A673 (cell line): ENCODE measurements around the gene SLC15A5. TPM values are rescaled to one million over a fixed set of nuclear protein-coding genes. Genes with fewer than 3 reads are reported as not detected.

Experiments used
- Bru-seq: library from RNA; stranded (reverse); fragments of 400-500 nt; gene quantifications from one replicate; lab custom pipeline; 2021; lab: Mats Ljungman, UMichigan
- BruChase-seq, 2 experiments: library from RNA; stranded (reverse); fragments of 400-500 nt; gene quantifications; one replicate each; lab custom pipeline; 2021; lab: Mats Ljungman, UMichigan
- BruUV-seq: library from RNA; stranded (reverse); fragments of 400-500 nt; replicated peaks from 2 replicates; lab custom pipeline; 2021; lab: Mats Ljungman, UMichigan
- CTCF ChIA-PET: fragments of 300-600 bp; sonication (Branson Sonifier 250); formaldehyde crosslinking; loops from one replicate; lab custom pipeline; 2022; ENCODE audit warnings: antibody characterized with exemption; lab: Charles Lee
- POLR2A ChIA-PET: fragments of 300-600 bp; sonication (Branson Sonifier 250); formaldehyde crosslinking; loops from one replicate; lab custom pipeline; 2022; ENCODE audit warnings: antibody characterized with exemption; ENCODE audit not compliant: low non-redundant PET; lab: Charles Lee
- DNase-seq: peaks from one replicate; pipeline ENCODE4 v3.0.0-alpha.2; 2015; ENCODE audit warnings: low spot score
- H3K27ac ChIP-seq: fragments of 200-600 bp; sonication (generic); 2 replicates; pipeline ENCODE4 v1.5.1; 2016; ENCODE audit warnings: mixed run types, low read depth, mild to moderate bottlenecking, mixed read lengths, antibody characterized with exemption, low read length; ENCODE audit not compliant: poor library complexity, severe bottlenecking
- H3K27me3 ChIP-seq: fragments of 200-600 bp; sonication (generic); replicated peaks from 2 replicates; pipeline ENCODE4 v1.6.1; 2017; ENCODE audit warnings: mixed run types, low read depth, mild to moderate bottlenecking, mixed read lengths, antibody characterized with exemption, low read length; ENCODE audit not compliant: insufficient read depth, poor library complexity
- H3K36me3 ChIP-seq: fragments of 200-600 bp; sonication (generic); 2 replicates; pipeline ENCODE4 v1.6.1; 2016; ENCODE audit warnings: mixed run types, mild to moderate bottlenecking, mixed read lengths, antibody characterized with exemption, low read length; ENCODE audit not compliant: insufficient read depth, poor library complexity, severe bottlenecking
- H3K4me1 ChIP-seq: fragments of 200-600 bp; sonication (generic); 2 replicates; pipeline ENCODE4 v1.6.1; 2017; ENCODE audit warnings: mixed run types, mild to moderate bottlenecking, mixed read lengths, antibody characterized with exemption, low read length; ENCODE audit not compliant: insufficient read depth, poor library complexity, severe bottlenecking
- H3K4me3 ChIP-seq: fragments of 200-600 bp; sonication (generic); 2 replicates; pipeline ENCODE4 v1.5.1; 2016; ENCODE audit warnings: low read depth, mixed run types, mild to moderate bottlenecking, mixed read lengths, low read length; ENCODE audit not compliant: poor library complexity, severe bottlenecking
- H3K9me3 ChIP-seq: fragments of 200-600 bp; sonication (generic); 2 replicates; pipeline ENCODE4 v1.6.1; 2016; ENCODE audit warnings: mixed run types, low read depth, mild to moderate bottlenecking, mixed read lengths, antibody characterized with exemption, low read length; ENCODE audit not compliant: poor library complexity, severe bottlenecking
- EZH2 ChIP-seq: fragments of 200-600 bp; sonication (generic); IDR thresholded peaks from 2 replicates; pipeline ENCODE4 v1.6.1; 2017; ENCODE audit warnings: borderline replicate concordance, low read depth, mild to moderate bottlenecking, mixed read lengths, antibody characterized with exemption, low read length; ENCODE audit not compliant: poor library complexity, severe bottlenecking
- intact Hi-C: fragments of 100-400 bp; cut with micrococcal nuclease; formaldehyde crosslinking; loops from one replicate; pipeline ENCODE4 v1.10.0; 2022; ENCODE audit not compliant: unreplicated experiment
- long read RNA-seq: library from polyadenylated mRNA; stranded (forward); transcript quantifications from one replicate; pipeline ENCODE4 v2.0.0, GENCODE V29; 2022
- total RNA-seq: library from RNA; stranded (reverse); gene quantifications from 2 replicates; pipeline ENCODE4 v1.2.3, GENCODE V29; 2021
- TF ChIP-seq, protein P1 (sequence below): fragments of 300-800, 200-600 bp; sonication (generic); conservative IDR thresholded peaks from 2 replicates; pipeline ENCODE4 v1.5.1; 2017; ENCODE audit warnings: low read depth, mild to moderate bottlenecking, antibody characterized with exemption, low read length, moderate library complexity, mixed read lengths

Gene SLC15A5, protein sequence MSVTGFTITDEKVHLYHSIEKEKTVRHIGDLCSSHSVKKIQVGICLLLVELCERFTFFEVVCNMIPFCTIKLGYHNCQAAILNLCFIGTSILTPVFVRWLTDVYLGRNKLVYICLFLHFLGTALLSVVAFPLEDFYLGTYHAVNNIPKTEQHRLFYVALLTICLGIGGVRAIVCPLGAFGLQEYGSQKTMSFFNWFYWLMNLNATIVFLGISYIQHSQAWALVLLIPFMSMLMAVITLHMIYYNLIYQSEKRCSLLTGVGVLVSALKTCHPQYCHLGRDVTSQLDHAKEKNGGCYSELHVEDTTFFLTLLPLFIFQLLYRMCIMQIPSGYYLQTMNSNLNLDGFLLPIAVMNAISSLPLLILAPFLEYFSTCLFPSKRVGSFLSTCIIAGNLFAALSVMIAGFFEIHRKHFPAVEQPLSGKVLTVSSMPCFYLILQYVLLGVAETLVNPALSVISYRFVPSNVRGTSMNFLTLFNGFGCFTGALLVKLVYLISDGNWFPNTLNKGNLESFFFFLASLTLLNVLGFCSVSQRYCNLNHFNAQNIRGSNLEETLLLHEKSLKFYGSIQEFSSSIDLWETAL
- total RNA-seq (not detected in 2 replicates), Bru-seq, nascent RNA (percentile 2 among the genes with signal in this experiment), BruChase-seq, experiment 1, labeled RNA remaining after a 2-hour chase (not detected), BruChase-seq, experiment 2, labeled RNA remaining after a 6-hour chase (percentile 2 among the genes with signal in this experiment)
- long read RNA-seq = 0 reads

DNA sequence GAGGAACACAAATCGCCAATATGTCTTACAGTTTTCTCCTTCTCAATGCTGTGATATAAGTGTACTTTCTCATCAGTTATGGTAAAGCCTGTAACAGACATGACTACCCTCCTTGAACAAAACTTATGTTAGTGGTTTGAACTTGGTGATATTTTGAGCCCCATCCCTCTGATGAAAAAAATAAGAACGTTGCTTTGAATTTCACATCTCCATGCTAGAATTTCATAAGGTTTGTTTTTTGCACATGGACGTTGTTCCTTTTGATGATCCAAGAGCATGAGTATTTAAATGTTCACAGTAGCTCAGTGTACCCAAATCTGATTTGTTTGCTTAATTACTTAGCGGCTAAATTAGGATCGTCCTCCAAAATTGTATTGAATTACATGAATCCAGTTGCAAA lies at the start of gene SLC15A5:
Gene SLC15A5 (minus strand): TSS at position 101 of the 400 bp plus-strand sequence. CDS start 0 bp downstream, at position 101.
- ChIA-PET POLR2A (no interaction called here), CTCF (no interaction called here)
- Histone ChIP-seq H3K36me3 (no peaks in the 10 kb centered on the region), H3K4me3 (no peak within 1 kb of the TSS), H3K27me3 (no peaks in the 10 kb centered on the region), H3K9me3 (no peaks in the 10 kb centered on the region), H3K4me1 (no peaks in the 10 kb centered on the region), H3K27ac (no peak within 1 kb of the TSS)
- no peak for DNase-seq
- intact Hi-C loops = no loop called here
- no TSS peak for BruUV-seq
- no peak for TF ChIP-seq EZH2
- TF ChIP-seq, protein P1, sequence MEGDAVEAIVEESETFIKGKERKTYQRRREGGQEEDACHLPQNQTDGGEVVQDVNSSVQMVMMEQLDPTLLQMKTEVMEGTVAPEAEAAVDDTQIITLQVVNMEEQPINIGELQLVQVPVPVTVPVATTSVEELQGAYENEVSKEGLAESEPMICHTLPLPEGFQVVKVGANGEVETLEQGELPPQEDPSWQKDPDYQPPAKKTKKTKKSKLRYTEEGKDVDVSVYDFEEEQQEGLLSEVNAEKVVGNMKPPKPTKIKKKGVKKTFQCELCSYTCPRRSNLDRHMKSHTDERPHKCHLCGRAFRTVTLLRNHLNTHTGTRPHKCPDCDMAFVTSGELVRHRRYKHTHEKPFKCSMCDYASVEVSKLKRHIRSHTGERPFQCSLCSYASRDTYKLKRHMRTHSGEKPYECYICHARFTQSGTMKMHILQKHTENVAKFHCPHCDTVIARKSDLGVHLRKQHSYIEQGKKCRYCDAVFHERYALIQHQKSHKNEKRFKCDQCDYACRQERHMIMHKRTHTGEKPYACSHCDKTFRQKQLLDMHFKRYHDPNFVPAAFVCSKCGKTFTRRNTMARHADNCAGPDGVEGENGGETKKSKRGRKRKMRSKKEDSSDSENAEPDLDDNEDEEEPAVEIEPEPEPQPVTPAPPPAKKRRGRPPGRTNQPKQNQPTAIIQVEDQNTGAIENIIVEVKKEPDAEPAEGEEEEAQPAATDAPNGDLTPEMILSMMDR = no peak

DNA sequence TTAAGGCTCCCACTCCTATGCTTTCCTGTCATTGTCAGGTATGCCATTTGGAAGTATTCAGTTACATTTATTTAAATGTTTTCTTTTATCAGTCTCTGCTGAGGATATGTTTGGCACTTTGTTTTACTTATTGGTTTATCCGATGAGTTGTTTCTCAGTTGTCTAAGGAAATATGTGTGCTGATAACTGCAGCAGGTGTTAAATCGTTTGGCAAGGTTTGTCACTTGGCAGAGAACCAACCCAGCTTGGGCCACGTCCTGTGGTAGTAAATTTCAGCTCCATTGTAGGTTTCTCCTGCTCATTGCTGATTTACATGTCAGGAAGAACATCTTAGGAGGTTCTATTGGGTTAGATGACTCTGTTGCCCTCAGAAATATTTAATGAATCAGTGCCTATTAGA lies 47.9 kb upstream of the SLC15A5 start:
- ChIA-PET CTCF (no interaction called here), POLR2A (no interaction called here)

DNA sequence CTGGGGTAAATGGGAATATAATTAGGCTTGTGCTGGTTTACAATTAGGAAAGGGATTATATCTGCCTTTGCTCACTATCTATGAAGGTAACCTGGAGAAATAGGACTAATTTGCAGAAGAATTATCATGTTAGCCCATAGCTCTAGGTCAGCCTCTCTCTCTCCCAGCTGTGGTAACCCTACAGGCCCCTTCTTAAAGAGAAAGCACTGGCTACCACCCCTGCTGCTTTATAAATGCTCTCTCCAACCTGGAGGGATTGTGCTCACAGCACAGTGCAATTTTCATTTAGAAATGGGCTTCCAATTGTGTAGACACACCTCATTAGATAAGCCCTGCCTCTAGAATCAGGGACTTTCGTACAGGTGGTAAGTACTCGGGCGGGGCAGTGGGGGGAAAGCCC lies 47.3 kb upstream of the SLC15A5 start:
- POLR2A ChIA-PET = no interaction called here
- Histone ChIP-seq H3K36me3 (no peaks in the 10 kb centered on the region), H3K27me3 (no peaks in the 10 kb centered on the region), H3K27ac (no peak overlapping the region), H3K4me1 (no peaks in the 10 kb centered on the region), H3K9me3 (no peaks in the 10 kb centered on the region), H3K4me3 (no peak overlapping the region)
- DNase-seq = no peak
- TF ChIP-seq, protein P1 = no peak
- no peak for TF ChIP-seq EZH2
- CTCF ChIA-PET = no interaction called here
- BruUV-seq = no TSS peak
- intact Hi-C loops = no loop called here

More for the DNA sequence above, 47.9 kb upstream of the SLC15A5 start:
- BruUV-seq = no TSS peak
- TF ChIP-seq, protein P1 = no peak
- TF ChIP-seq EZH2 = no peak
- Histone ChIP-seq H3K36me3 (no peaks in the 10 kb centered on the region), H3K4me1 (no peaks in the 10 kb centered on the region), H3K27me3 (no peaks in the 10 kb centered on the region), H3K27ac (no peak overlapping the region), H3K9me3 (no peaks in the 10 kb centered on the region), H3K4me3 (no peak overlapping the region)
- intact Hi-C loops = no loop called here
- no peak for DNase-seq
